ENCODE results near the gene L1TD1.
"Not testable (repeated sequence)": the region's sequence is repeated elsewhere in the genome, so short reads cannot be mapped to it uniquely, and the experiment has no call there.

The L1TD1 gene

GRCh38 chr1:62194651-62195544 lies at the start of gene L1TD1:
Gene L1TD1, plus strand, starts transcription at chr1:62194849. Its CDS starts 11,780 bp downstream, at chr1:62206629.
- DNase-seq (ENCODE audit: low spot score), result no peak

- no peak for DNase-seq (ENCODE audit: low spot score)
Observed at GRCh38 chr1:62159940-62160348, 34.7 kb upstream of the L1TD1 start.

- no peak for DNase-seq (ENCODE audit: low spot score)
Observed at GRCh38 chr1:62161711-62162110, 32.9 kb upstream of the L1TD1 start.

GRCh38 chr1:62170380-62170779 lies 24.3 kb upstream of the L1TD1 start:
- not testable (repeated sequence) for DNase-seq (ENCODE audit: low spot score)

GRCh38 chr1:62175568-62176179 lies 19.0 kb upstream of the L1TD1 start:
- peak; percentile 59 for DNase-seq (ENCODE audit: low spot score)

- DNase-seq (ENCODE audit: low spot score), result no peak
Observed at GRCh38 chr1:62176597-62177312, 17.9 kb upstream of the L1TD1 start.

- DNase-seq (ENCODE audit: low spot score), result no peak
Observed at GRCh38 chr1:62177621-62178020, 17.0 kb upstream of the L1TD1 start.

GRCh38 chr1:62178372-62178771 lies 16.3 kb upstream of the L1TD1 start:
- DNase-seq (ENCODE audit: low spot score), result no peak

- DNase-seq (ENCODE audit: low spot score), result not testable (repeated sequence)
Observed at GRCh38 chr1:62180054-62180453, 14.6 kb upstream of the L1TD1 start.

GRCh38 chr1:62180639-62181038 lies 14.0 kb upstream of the L1TD1 start:
- DNase-seq (ENCODE audit: low spot score), result no peak

- DNase-seq (ENCODE audit: low spot score), result no peak
Observed at GRCh38 chr1:62181532-62181931, 13.1 kb upstream of the L1TD1 start.

- not testable (repeated sequence) for DNase-seq (ENCODE audit: low spot score)
Observed at GRCh38 chr1:62182157-62182556, 12.5 kb upstream of the L1TD1 start.

GRCh38 chr1:62183164-62184020 lies 11.3 kb upstream of the L1TD1 start:
- not testable (repeated sequence) for DNase-seq (ENCODE audit: low spot score)

- DNase-seq (ENCODE audit: low spot score), result no peak
Observed at GRCh38 chr1:62184336-62184735, 10.3 kb upstream of the L1TD1 start.

- DNase-seq (ENCODE audit: low spot score), result peak; percentile 7
Observed at GRCh38 chr1:62185233-62185632, 9.4 kb upstream of the L1TD1 start.

- no peak for DNase-seq (ENCODE audit: low spot score)
Observed at GRCh38 chr1:62185677-62186076, 9.0 kb upstream of the L1TD1 start.

GRCh38 chr1:62187548-62187947 lies 7.1 kb upstream of the L1TD1 start:
- DNase-seq (ENCODE audit: low spot score), result no peak

- DNase-seq (ENCODE audit: low spot score), result no peak
Observed at GRCh38 chr1:62188111-62188510, 6.5 kb upstream of the L1TD1 start.

- DNase-seq (ENCODE audit: low spot score), result no peak
Observed at GRCh38 chr1:62196086-62196690, 1.5 kb downstream of the L1TD1 start.

GRCh38 chr1:62198069-62198780 lies 3.6 kb downstream of the L1TD1 start:
- DNase-seq (ENCODE audit: low spot score), result no peak

- no peak for DNase-seq (ENCODE audit: low spot score)
Observed at GRCh38 chr1:62198781-62199125, 4.1 kb downstream of the L1TD1 start.

Data from RKO (cell line).